ENCODE measurements around the gene NDUFV1. TPM values are rescaled to one million over a fixed set of nuclear protein-coding genes. Genes with fewer than 3 reads are reported as not detected.
A peak's percentile ranks its signal among the peaks of the same experiment; 100 is the strongest.

Gene NDUFV1
- polyA plus RNA-seq, 2 of the 4 experiments (the other 2 are of a cell fraction) = 95.1 to 163 TPM

DNA sequence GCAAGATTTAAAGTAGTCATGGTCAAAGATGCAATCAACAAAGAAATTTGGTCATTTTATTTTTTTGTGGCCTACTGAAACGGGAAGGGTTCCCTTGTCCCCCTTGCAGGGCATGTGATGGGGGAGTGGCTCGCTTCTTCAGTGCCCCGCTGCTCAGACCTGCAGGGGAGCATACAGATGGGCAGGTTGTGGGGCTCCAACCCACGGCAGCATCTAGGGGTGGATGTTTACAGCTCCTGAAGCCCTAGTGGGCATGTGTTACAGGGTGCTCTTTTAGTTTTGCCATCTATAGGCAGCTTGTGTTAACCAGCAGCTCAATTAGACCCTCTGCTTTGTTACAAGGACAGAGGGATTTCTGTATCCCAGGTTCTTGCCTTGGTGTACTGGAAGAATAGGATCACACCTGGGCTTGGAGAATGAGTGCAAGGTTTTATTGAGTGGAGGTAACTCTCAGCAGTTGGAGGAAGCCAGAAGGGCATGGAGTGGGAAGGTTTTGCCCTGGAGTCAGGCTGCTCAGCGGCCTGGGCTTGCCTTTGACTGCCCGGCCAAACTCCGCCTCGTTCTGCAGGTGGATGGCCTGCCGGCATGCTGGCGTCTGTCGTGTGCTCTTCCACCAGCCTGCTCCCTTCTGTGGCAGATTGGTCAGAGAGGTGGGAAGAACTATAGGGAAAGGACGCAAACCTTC is 13.7 kb upstream of the NDUFV1 start:
- ATAC-seq = peak in 1 of 2 experiments; percentile 43; a peak in 3 of 6 replicates
- H3K4me2 ChIP-seq = no peak overlapping the region
- FAIRE-seq = no peak

DNA sequence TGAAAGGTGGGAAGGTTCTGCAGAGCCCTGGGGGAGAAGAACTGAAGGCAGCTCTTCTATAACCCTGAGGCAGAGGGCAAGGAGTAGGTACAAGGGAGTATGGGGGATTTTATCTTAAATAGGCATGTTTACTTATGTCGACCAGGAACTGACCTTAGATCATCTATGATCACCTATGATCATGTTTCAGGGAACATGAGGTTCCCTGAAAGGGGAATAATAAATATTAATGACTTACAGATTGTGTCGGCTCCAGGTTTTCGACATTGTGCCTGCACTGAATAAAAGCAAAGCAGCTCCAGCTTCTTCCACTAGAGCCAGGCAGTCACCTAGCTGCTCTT is 13.2 kb upstream of the NDUFV1 start:
- FAIRE-seq (no peak), DNase-seq (ENCODE audit: low read depth in 1 of 2, low spot score in 1 of 2) (no peak), ATAC-seq (peak in 1 of 2 experiments; percentile 27; a peak in 4 of 6 replicates)
- TF ChIP-seq, protein P1, sequence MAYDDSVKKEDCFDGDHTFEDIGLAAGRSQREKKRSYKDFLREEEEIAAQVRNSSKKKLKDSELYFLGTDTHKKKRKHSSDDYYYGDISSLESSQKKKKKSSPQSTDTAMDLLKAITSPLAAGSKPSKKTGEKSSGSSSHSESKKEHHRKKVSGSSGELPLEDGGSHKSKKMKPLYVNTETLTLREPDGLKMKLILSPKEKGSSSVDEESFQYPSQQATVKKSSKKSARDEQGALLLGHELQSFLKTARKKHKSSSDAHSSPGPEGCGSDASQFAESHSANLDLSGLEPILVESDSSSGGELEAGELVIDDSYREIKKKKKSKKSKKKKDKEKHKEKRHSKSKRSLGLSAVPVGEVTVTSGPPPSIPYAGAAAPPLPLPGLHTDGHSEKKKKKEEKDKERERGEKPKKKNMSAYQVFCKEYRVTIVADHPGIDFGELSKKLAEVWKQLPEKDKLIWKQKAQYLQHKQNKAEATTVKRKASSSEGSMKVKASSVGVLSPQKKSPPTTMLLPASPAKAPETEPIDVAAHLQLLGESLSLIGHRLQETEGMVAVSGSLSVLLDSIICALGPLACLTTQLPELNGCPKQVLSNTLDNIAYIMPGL (CRISPR knock-in tag; IDR thresholded peaks at IDR 0.05; ENCODE audit: borderline replicate concordance) = no peak
- TF ChIP-seq JUN (IDR thresholded peaks at IDR 0.05) = no peak
- no peak for TF ChIP-seq CBX2 (IDR thresholded peaks at IDR 0.05; ENCODE audit: borderline replicate concordance, low read depth)
- no peak for TF ChIP-seq HOXB13 (CRISPR knock-in tag; IDR thresholded peaks at IDR 0.05; ENCODE audit: low read depth)
- TF ChIP-seq SMC3 (IDR thresholded peaks at IDR 0.05) = no peak
- TF ChIP-seq RNF2 (IDR thresholded peaks at IDR 0.05; ENCODE audit: borderline replicate concordance, low read depth) = no peak
- no peak for TF ChIP-seq ESRRA (IDR thresholded peaks at IDR 0.05; ENCODE audit: borderline replicate concordance, low read length)
- TF ChIP-seq NR3C1 (IDR thresholded peaks at IDR 0.05) = no peak
- no peak for TF ChIP-seq BHLHE40 (IDR thresholded peaks at IDR 0.05; ENCODE audit: low read depth, low read length)
- no peak for TF ChIP-seq TP53 (CRISPR knock-in tag; IDR thresholded peaks at IDR 0.05)
- no peak for TF ChIP-seq ZFP36 (IDR thresholded peaks at IDR 0.05; ENCODE audit: borderline replicate concordance, partially characterized antibody)
- no peak for TF ChIP-seq CHD4 (IDR thresholded peaks at IDR 0.05; ENCODE audit: borderline replicate concordance)
- no peak for TF ChIP-seq CBX8 (IDR thresholded peaks at IDR 0.05)
- TF ChIP-seq FOXS1 (CRISPR knock-in tag; IDR thresholded peaks at IDR 0.05) = no peak
- no peak for TF ChIP-seq RFX5 (IDR thresholded peaks at IDR 0.05)
- no peak for TF ChIP-seq HEYL (CRISPR knock-in tag; IDR thresholded peaks at IDR 0.05)
- no peak for TF ChIP-seq EHF (CRISPR knock-in tag; IDR thresholded peaks at IDR 0.05)
- TF ChIP-seq SREBF2 (IDR thresholded peaks at IDR 0.05) = no peak
- TF ChIP-seq, protein P2, sequence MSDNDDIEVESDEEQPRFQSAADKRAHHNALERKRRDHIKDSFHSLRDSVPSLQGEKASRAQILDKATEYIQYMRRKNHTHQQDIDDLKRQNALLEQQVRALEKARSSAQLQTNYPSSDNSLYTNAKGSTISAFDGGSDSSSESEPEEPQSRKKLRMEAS (IDR thresholded peaks at IDR 0.05) = no peak
- TF ChIP-seq FOSB (CRISPR knock-in tag; IDR thresholded peaks at IDR 0.05) = no peak
- WGBS (ENCODE audit: missing lambda C conversion rate) = 63% methylated on average over 3 of the region's 3 CpGs
- ChIA-PET POLR2A (interaction anchor here (0.7 to 1.6 kb wide), 2 partner anchors 10 kb away, joined by 3 to 6 read pairs; partner anchors contain the start of gene GSTP1), CTCF (interaction anchor here (1.1 to 3.1 kb wide), 4 partner anchors 10 to 36 kb away, joined by 3 to 15 read pairs (median 4); partner anchors contain the start of genes GSTP1 and NUDT8)
- Histone ChIP-seq H3K4me3 (no peak overlapping the region), H3K4me1 (no peaks in the 10 kb centered on the region), H3K4me2 (no peak overlapping the region), H3K9me3 (peaks cover 6% of the 10 kb centered on the region; the same call in 1 of the 3 replicates), H3K27ac (no peak overlapping the region)

More for the DNA sequence above, 13.7 kb upstream of the NDUFV1 start:
- TF ChIP-seq PHF8 (IDR thresholded peaks at IDR 0.05; ENCODE audit: borderline replicate concordance, low read depth) (no peak), RNF2 (IDR thresholded peaks at IDR 0.05; ENCODE audit: borderline replicate concordance, low read depth) (no peak), CBX8 (IDR thresholded peaks at IDR 0.05) (no peak), RARB (CRISPR knock-in tag; IDR thresholded peaks at IDR 0.05) (no peak), HOXB5 (CRISPR knock-in tag; IDR thresholded peaks at IDR 0.05) (no peak), GATA3 (IDR thresholded peaks at IDR 0.05; ENCODE audit: borderline replicate concordance) (no peak), MAFK (IDR thresholded peaks at IDR 0.05; ENCODE audit: partially characterized antibody) (no peak), ESRRA (IDR thresholded peaks at IDR 0.05; ENCODE audit: borderline replicate concordance, low read length) (no peak)
- TF ChIP-seq, protein P3, sequence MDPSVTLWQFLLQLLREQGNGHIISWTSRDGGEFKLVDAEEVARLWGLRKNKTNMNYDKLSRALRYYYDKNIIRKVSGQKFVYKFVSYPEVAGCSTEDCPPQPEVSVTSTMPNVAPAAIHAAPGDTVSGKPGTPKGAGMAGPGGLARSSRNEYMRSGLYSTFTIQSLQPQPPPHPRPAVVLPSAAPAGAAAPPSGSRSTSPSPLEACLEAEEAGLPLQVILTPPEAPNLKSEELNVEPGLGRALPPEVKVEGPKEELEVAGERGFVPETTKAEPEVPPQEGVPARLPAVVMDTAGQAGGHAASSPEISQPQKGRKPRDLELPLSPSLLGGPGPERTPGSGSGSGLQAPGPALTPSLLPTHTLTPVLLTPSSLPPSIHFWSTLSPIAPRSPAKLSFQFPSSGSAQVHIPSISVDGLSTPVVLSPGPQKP (IDR thresholded peaks at IDR 0.05; ENCODE audit: low read depth, low read length) = no peak
- TF ChIP-seq, protein P4, sequence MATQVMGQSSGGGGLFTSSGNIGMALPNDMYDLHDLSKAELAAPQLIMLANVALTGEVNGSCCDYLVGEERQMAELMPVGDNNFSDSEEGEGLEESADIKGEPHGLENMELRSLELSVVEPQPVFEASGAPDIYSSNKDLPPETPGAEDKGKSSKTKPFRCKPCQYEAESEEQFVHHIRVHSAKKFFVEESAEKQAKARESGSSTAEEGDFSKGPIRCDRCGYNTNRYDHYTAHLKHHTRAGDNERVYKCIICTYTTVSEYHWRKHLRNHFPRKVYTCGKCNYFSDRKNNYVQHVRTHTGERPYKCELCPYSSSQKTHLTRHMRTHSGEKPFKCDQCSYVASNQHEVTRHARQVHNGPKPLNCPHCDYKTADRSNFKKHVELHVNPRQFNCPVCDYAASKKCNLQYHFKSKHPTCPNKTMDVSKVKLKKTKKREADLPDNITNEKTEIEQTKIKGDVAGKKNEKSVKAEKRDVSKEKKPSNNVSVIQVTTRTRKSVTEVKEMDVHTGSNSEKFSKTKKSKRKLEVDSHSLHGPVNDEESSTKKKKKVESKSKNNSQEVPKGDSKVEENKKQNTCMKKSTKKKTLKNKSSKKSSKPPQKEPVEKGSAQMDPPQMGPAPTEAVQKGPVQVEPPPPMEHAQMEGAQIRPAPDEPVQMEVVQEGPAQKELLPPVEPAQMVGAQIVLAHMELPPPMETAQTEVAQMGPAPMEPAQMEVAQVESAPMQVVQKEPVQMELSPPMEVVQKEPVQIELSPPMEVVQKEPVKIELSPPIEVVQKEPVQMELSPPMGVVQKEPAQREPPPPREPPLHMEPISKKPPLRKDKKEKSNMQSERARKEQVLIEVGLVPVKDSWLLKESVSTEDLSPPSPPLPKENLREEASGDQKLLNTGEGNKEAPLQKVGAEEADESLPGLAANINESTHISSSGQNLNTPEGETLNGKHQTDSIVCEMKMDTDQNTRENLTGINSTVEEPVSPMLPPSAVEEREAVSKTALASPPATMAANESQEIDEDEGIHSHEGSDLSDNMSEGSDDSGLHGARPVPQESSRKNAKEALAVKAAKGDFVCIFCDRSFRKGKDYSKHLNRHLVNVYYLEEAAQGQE (IDR thresholded peaks at IDR 0.05) = no peak
- WGBS (ENCODE audit: missing lambda C conversion rate) = 83% methylated on average over 12 of the region's 12 CpGs
- no peak for DNase-seq (ENCODE audit: low read depth in 1 of 2, low spot score in 1 of 2)
- H3K27ac ChIP-seq = no peak overlapping the region
- H3K9me3 ChIP-seq = peaks cover 6% of the 10 kb centered on the region; the same call in 1 of the 3 replicates
- CTCF ChIA-PET = interaction anchor here (0.8 to 3.1 kb wide), 6 partner anchors 10 to 36 kb away, joined by 3 to 15 read pairs (median 4); partner anchors contain the start of genes GSTP1 and NUDT8
- H3K4me1 ChIP-seq = no peaks in the 10 kb centered on the region
- H3K4me3 ChIP-seq = no peak overlapping the region
- POLR2A ChIA-PET = interaction anchor here (1.6 kb wide), 1 partner anchor 9 kb away, joined by 6 read pairs; the partner anchor contains the start of gene GSTP1
